HEK293 (cell line): ENCODE measurements around the gene RASSF1.
A peak's percentile ranks its signal among the peaks of the same experiment; 100 is the strongest.

ENCODE experiments used
- CTCF ChIA-PET: fragments of 350-600 bp; formaldehyde crosslinking; extraction: SDS; loops from one replicate; lab custom pipeline; 2021; ENCODE audit warnings: antibody characterized with exemption; lab: Yijun Ruan, JAX
- POLR2A ChIA-PET: fragments of 300-600 bp; formaldehyde crosslinking; extraction: SDS; loops from one replicate; lab custom pipeline; 2020; ENCODE audit warnings: antibody characterized with exemption, inconsistent platforms; lab: Yijun Ruan, JAX
- H3K27ac ChIP-seq: fragments of 200-500 bp; sonication (Bioruptor generic); 2 replicates; pipeline ENCODE4 v1.5.1; 2014; ENCODE audit warnings: low read depth, low read length, control low read depth, inconsistent platforms; ENCODE audit errors: extremely low read depth
- H3K36me3 ChIP-seq, 2 experiments: fragments of 200-500 bp in 1 of 2; sonication (Bioruptor generic) in 1 of 2; 1 replicate in 1 of 2; 2 replicates in 1 of 2; pipeline ENCODE4 v1.5.1; 2014 to 2017; ENCODE audit warnings: inconsistent platforms in 2 of 2, low read length in 2 of 2; ENCODE audit not compliant: control insufficient read depth in 2 of 2, insufficient read depth in 1 of 2
- H3K4me1 ChIP-seq: fragments of 200-500 bp; sonication (Bioruptor generic); 2 replicates; pipeline ENCODE4 v1.5.1; 2014; ENCODE audit warnings: mild to moderate bottlenecking, low read length, inconsistent platforms; ENCODE audit not compliant: control insufficient read depth, insufficient read depth
- H3K4me3 ChIP-seq: 2 replicates; pipeline ENCODE4 v1.5.1; 2011; ENCODE audit warnings: low read depth, mild to moderate bottlenecking, control low read depth, low read length, moderate library complexity
- H3K9me3 ChIP-seq: fragments of 200-500 bp; sonication (Bioruptor generic); 2 replicates; pipeline ENCODE4 v1.5.1; 2014; ENCODE audit warnings: low read depth, low read length, inconsistent platforms; ENCODE audit not compliant: control insufficient read depth, insufficient read depth
- HOXC10 ChIP-seq: sonication (generic); formaldehyde crosslinking; IDR thresholded peaks from 2 replicates; pipeline ENCODE4 v1.8.1; 2023; ENCODE audit warnings: mild to moderate bottlenecking, missing genetic modification reagents
- KLF10 ChIP-seq: fragments of 450-650 bp; IDR thresholded peaks from 2 replicates; pipeline ENCODE4 v1.5.1; 2018; ENCODE audit warnings: missing biosample characterization, mild to moderate bottlenecking, missing genetic modification characterization
- KLF9 ChIP-seq: fragments of 450-650 bp; formaldehyde crosslinking; IDR thresholded peaks from 2 replicates; pipeline ENCODE4 v1.5.1; 2016; ENCODE audit warnings: missing biosample characterization, missing genetic modification characterization, low read depth
- MYNN ChIP-seq: fragments of 450-650 bp; formaldehyde crosslinking; IDR thresholded peaks from 2 replicates; pipeline ENCODE4 v1.5.1; 2016; ENCODE audit warnings: missing biosample characterization, missing genetic modification characterization, borderline replicate concordance
- OVOL3 ChIP-seq: fragments of 450-650 bp; formaldehyde crosslinking; IDR thresholded peaks from 2 replicates; pipeline ENCODE4 v1.5.1; 2016; ENCODE audit warnings: missing biosample characterization, missing genetic modification characterization
- RBAK ChIP-seq: fragments of 450-650 bp; formaldehyde crosslinking; IDR thresholded peaks from 2 replicates; pipeline ENCODE4 v1.5.1; 2016; ENCODE audit warnings: missing biosample characterization, missing genetic modification characterization
- ZBTB20 ChIP-seq: fragments of 450-650 bp; formaldehyde crosslinking; IDR thresholded peaks from 2 replicates; pipeline ENCODE4 v1.5.1; 2016; ENCODE audit warnings: missing biosample characterization, missing genetic modification characterization
- ZBTB48 ChIP-seq: fragments of 450-650 bp; formaldehyde crosslinking; IDR thresholded peaks from 2 replicates; pipeline ENCODE4 v1.5.1; 2016; ENCODE audit warnings: missing biosample characterization, missing genetic modification characterization
- ZEB2 ChIP-seq: fragments of 450-650 bp; formaldehyde crosslinking; IDR thresholded peaks from 2 replicates; pipeline ENCODE4 v1.5.1; 2016; ENCODE audit warnings: missing biosample characterization, missing genetic modification characterization
- ZFHX2 ChIP-seq: fragments of 450-650 bp; formaldehyde crosslinking; conservative IDR thresholded peaks from 2 replicates; pipeline ENCODE4 v1.5.1; 2016; ENCODE audit warnings: missing biosample characterization, missing genetic modification characterization
- ZFP41 ChIP-seq: fragments of 450-650 bp; formaldehyde crosslinking; IDR thresholded peaks from 2 replicates; pipeline ENCODE4 v1.5.1; 2016; ENCODE audit warnings: missing biosample characterization, missing genetic modification characterization, borderline replicate concordance
- ZNF146 ChIP-seq: fragments of 450-650 bp; formaldehyde crosslinking; IDR thresholded peaks from 2 replicates; pipeline ENCODE4 v1.5.1; 2016; ENCODE audit warnings: missing biosample characterization, missing genetic modification characterization
- ZNF175 ChIP-seq: fragments of 450-650 bp; formaldehyde crosslinking; IDR thresholded peaks from 2 replicates; pipeline ENCODE4 v1.5.1; 2016; ENCODE audit warnings: missing biosample characterization, missing genetic modification characterization
- ZNF266 ChIP-seq: fragments of 450-650 bp; formaldehyde crosslinking; IDR thresholded peaks from 2 replicates; pipeline ENCODE4 v1.5.1; 2016; ENCODE audit warnings: missing biosample characterization, missing genetic modification characterization, low read depth
- ZNF274 ChIP-seq, 2 experiments: fragments of 200-500 bp in 1 of 2; fragments of 450-650 bp in 1 of 2; sonication (Bioruptor generic) in 1 of 2; formaldehyde crosslinking in 1 of 2; IDR thresholded peaks; 2 replicates each; pipeline versions ENCODE4 v1.5.1 to v1.6.1; 2014 to 2016; ENCODE audit warnings: borderline replicate concordance in 1 of 2, inconsistent platforms in 1 of 2, low read length in 1 of 2, missing biosample characterization in 1 of 2, missing genetic modification characterization in 1 of 2
- ZNF394 ChIP-seq: fragments of 450-650 bp; formaldehyde crosslinking; IDR thresholded peaks from 2 replicates; pipeline ENCODE4 v1.5.1; 2016; ENCODE audit warnings: missing biosample characterization, missing genetic modification characterization, mild to moderate bottlenecking, moderate library complexity, borderline replicate concordance
- ZNF416 ChIP-seq: fragments of 450-650 bp; formaldehyde crosslinking; IDR thresholded peaks from 2 replicates; pipeline ENCODE4 v1.5.1; 2016; ENCODE audit warnings: missing biosample characterization, missing genetic modification characterization
- ZNF423 ChIP-seq: fragments of 450-650 bp; formaldehyde crosslinking; IDR thresholded peaks from 2 replicates; pipeline ENCODE4 v1.5.1; 2016; ENCODE audit warnings: missing biosample characterization, missing genetic modification characterization
- ZNF548 ChIP-seq: fragments of 450-650 bp; formaldehyde crosslinking; IDR thresholded peaks from 2 replicates; pipeline ENCODE4 v1.5.1; 2016; ENCODE audit warnings: missing biosample characterization, missing genetic modification characterization
- ZNF629 ChIP-seq: fragments of 450-650 bp; formaldehyde crosslinking; IDR thresholded peaks from 2 replicates; pipeline ENCODE4 v1.5.1; 2017; ENCODE audit warnings: missing biosample characterization, missing genetic modification characterization
- ZNF670 ChIP-seq: fragments of 450-650 bp; formaldehyde crosslinking; IDR thresholded peaks from 2 replicates; pipeline ENCODE4 v1.5.1; 2016; ENCODE audit warnings: missing biosample characterization, missing genetic modification characterization, low read depth
- TF ChIP-seq, protein P1 (sequence below): fragments of 450-650 bp; formaldehyde crosslinking; IDR thresholded peaks from 2 replicates; pipeline ENCODE4 v1.5.1; 2016; ENCODE audit warnings: missing biosample characterization, missing genetic modification characterization
- TF ChIP-seq, protein P2 (sequence below): sonication (generic); formaldehyde crosslinking; IDR thresholded peaks from 2 replicates; pipeline ENCODE4 v1.8.1; 2022; ENCODE audit warnings: mild to moderate bottlenecking, moderate library complexity, missing genetic modification reagents

RASSF1 gene

DNA sequence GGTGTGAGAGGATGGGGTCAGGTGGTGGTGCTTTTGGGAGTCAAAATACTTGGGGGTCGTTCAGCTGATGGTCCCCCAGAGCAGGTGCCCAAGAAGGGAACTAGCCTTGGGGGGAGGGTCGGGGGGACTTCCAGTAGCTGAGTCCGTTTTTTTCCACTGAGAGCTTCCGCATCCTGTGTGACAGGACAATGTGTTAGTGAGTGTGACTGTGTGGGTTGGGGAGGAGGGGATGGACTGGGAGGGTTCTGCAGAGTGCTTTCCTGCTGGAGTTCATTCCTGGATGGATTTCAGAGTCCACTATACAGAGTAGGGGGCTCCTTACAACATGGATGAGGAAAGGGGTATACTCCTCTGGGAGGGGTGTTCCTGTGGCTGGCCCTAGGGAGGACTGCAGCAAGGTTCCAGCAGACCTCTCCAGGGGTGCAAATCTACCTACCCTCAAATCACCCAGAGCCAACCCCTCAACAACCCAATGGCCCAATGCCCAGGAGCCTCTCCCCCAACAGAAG lies 17.5 kb downstream of the RASSF1 start:
- CTCF ChIA-PET: interaction anchor here (0.6 to 3.0 kb wide), 6 partner anchors 11 to 1107 kb away, joined by 3 to 21 read pairs (median 4); partner anchors contain the start of genes HYAL3 and NAA80
- POLR2A ChIA-PET: interaction anchor here (2.5 to 3.2 kb wide), 3 partner anchors 14 to 27 kb away, joined by 7 to 17 read pairs (median 12); partner anchors contain the start of genes HYAL3 and NAA80
- TF ChIP-seq OVOL3 (no peak), ZBTB20 (tag by site-specific recombination) (peak; percentile 88), ZEB2 (no peak)
- TF ChIP-seq, protein P1, sequence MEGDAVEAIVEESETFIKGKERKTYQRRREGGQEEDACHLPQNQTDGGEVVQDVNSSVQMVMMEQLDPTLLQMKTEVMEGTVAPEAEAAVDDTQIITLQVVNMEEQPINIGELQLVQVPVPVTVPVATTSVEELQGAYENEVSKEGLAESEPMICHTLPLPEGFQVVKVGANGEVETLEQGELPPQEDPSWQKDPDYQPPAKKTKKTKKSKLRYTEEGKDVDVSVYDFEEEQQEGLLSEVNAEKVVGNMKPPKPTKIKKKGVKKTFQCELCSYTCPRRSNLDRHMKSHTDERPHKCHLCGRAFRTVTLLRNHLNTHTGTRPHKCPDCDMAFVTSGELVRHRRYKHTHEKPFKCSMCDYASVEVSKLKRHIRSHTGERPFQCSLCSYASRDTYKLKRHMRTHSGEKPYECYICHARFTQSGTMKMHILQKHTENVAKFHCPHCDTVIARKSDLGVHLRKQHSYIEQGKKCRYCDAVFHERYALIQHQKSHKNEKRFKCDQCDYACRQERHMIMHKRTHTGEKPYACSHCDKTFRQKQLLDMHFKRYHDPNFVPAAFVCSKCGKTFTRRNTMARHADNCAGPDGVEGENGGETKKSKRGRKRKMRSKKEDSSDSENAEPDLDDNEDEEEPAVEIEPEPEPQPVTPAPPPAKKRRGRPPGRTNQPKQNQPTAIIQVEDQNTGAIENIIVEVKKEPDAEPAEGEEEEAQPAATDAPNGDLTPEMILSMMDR: no peak
- no peak overlapping the region for H3K4me3 ChIP-seq
- H3K4me1 ChIP-seq: no peaks in the 10 kb centered on the region
- H3K27ac ChIP-seq: no peak overlapping the region
- peaks cover 3 to 55% of the 10 kb centered on the region in 2 experiments; a peak in 2 of 3 replicates for H3K36me3 ChIP-seq
- H3K9me3 ChIP-seq: no peaks in the 10 kb centered on the region

- TF ChIP-seq RBAK (tag by site-specific recombination) (no peak), ZFHX2 (peak; percentile 15; the same call in 1 of the 2 replicates), ZNF416 (tag by site-specific recombination) (no peak), ZNF548 (no peak), ZNF423 (tag by site-specific recombination) (no peak)
- POLR2A ChIA-PET: interaction anchor here (2.5 to 3.2 kb wide), 3 partner anchors 15 to 27 kb away, joined by 7 to 17 read pairs (median 12); partner anchors contain the start of genes HYAL3 and NAA80
Measured at GRCh38 chr3:50322386-50323091, 18.1 kb downstream of the RASSF1 start, which contains the start of gene HYAL2. TSS of gene HYAL2 (minus strand) at chr3:50322745. CDS start at chr3:50320489, 2,256 bp downstream.

GRCh38 chr3:50322115-50322385 lies 18.6 kb downstream of the RASSF1 start:
- Histone ChIP-seq H3K36me3 (peaks cover 3 to 63% of the 10 kb centered on the region in 2 experiments; a peak in 2 of 3 replicates), H3K27ac (no peak overlapping the region; the same call in 1 of the 2 replicates), H3K4me3 (no peak overlapping the region), H3K9me3 (no peaks in the 10 kb centered on the region), H3K4me1 (peaks cover 2% of the 10 kb centered on the region; the same call in 1 of the 2 replicates)
- TF ChIP-seq ZNF274 (IDR thresholded peaks at IDR 0.05; ENCODE audit: low read length): no peak
- TF ChIP-seq ZNF274 (tag by site-specific recombination; IDR thresholded peaks at IDR 0.05; ENCODE audit: borderline replicate concordance): no peak
- TF ChIP-seq ZNF394 (tag by site-specific recombination): no peak
- no peak for TF ChIP-seq ZNF629 (tag by site-specific recombination)
- TF ChIP-seq, protein P2, sequence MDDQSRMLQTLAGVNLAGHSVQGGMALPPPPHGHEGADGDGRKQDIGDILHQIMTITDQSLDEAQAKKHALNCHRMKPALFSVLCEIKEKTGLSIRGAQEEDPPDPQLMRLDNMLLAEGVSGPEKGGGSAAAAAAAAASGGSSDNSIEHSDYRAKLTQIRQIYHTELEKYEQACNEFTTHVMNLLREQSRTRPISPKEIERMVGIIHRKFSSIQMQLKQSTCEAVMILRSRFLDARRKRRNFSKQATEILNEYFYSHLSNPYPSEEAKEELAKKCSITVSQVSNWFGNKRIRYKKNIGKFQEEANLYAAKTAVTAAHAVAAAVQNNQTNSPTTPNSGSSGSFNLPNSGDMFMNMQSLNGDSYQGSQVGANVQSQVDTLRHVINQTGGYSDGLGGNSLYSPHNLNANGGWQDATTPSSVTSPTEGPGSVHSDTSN: no peak
- TF ChIP-seq ZBTB48 (tag by site-specific recombination): no peak
- TF ChIP-seq ZNF146 (tag by site-specific recombination): no peak
- no peak for TF ChIP-seq ZNF670 (tag by site-specific recombination)
- TF ChIP-seq ZNF175: no peak
- TF ChIP-seq MYNN (tag by site-specific recombination): no peak
- TF ChIP-seq ZFP41 (tag by site-specific recombination): no peak
- TF ChIP-seq ZNF266 (tag by site-specific recombination): no peak
- TF ChIP-seq HOXC10: no peak
- TF ChIP-seq KLF9 (tag by site-specific recombination): no peak
- TF ChIP-seq KLF10 (tag by site-specific recombination): no peak
- POLR2A ChIA-PET: interaction anchor here (0.7 to 3.2 kb wide), 3 partner anchors 15 to 30 kb away, joined by 3 to 17 read pairs (median 7); partner anchors contain the start of gene IFRD2
- CTCF ChIA-PET: interaction anchor here (0.5 to 1.7 kb wide), 5 partner anchors 11 to 1200 kb away, joined by 3 to 7 read pairs (median 4); partner anchors contain the start of genes HYAL3 and NAA80

More at GRCh38 chr3:50322386-50323091, 18.1 kb downstream of the RASSF1 start, which contains the start of gene HYAL2:
- CTCF ChIA-PET: interaction anchor here (0.5 to 3.0 kb wide), 8 partner anchors 11 to 1200 kb away, joined by 3 to 21 read pairs (median 4); partner anchors contain the start of genes HYAL3 and NAA80
- Histone ChIP-seq H3K36me3 (peaks cover 3 to 59% of the 10 kb centered on the region in 2 experiments; a peak in 2 of 3 replicates), H3K27ac (peak within 1 kb of the TSS; percentile 95), H3K4me1 (no peaks in the 10 kb centered on the region), H3K9me3 (no peaks in the 10 kb centered on the region), H3K4me3 (peak within 1 kb of the TSS; percentile 62)
